ENCODE measurements around the gene ANXA8.

Gene ANXA8

DNA sequence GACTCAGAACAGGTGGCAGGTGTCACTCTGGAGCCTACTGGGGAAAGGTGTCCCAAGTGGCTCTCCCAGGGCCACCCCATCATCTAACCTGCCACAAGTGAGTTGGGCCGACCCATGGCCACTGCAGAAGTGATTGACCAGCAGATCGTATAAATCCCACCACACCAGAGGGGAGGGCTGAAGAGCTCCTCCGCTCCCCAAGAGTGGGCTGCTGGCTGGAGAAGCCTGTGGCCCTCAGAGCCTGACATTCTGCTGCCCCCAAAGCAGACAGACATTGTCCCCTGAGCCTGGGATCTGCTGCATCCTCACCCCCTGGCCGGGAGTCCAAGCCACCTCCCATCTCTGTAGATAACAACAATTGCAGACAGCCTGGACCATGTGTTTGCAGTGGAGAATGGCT, 36.7 kb downstream of the ANXA8 start:
- TF ChIP-seq CTCF (IDR thresholded peaks at IDR 0.05): no peak
- H3K27me3 Mint-ChIP-seq (ENCODE audit: low read depth, poor library complexity): peaks cover 2% of the 10 kb centered on the region
- H3K9me3 Mint-ChIP-seq: peaks cover 16% of the 10 kb centered on the region
- no peak overlapping the region for H3K4me3 Mint-ChIP-seq
- H3K4me1 Mint-ChIP-seq: peaks cover 17% of the 10 kb centered on the region
- no peak overlapping the region for H3K27ac Mint-ChIP-seq
- DNase-seq: no peak
- no peaks in the 10 kb centered on the region for H3K36me3 Mint-ChIP-seq (ENCODE audit: low read depth)

- peaks cover 16% of the 10 kb centered on the region for H3K4me1 Mint-ChIP-seq
- H3K36me3 Mint-ChIP-seq (ENCODE audit: low read depth): no peaks in the 10 kb centered on the region
These were observed 38.2 kb downstream of the ANXA8 start for GRCh38 chr10:47445720-47446119.

DNA sequence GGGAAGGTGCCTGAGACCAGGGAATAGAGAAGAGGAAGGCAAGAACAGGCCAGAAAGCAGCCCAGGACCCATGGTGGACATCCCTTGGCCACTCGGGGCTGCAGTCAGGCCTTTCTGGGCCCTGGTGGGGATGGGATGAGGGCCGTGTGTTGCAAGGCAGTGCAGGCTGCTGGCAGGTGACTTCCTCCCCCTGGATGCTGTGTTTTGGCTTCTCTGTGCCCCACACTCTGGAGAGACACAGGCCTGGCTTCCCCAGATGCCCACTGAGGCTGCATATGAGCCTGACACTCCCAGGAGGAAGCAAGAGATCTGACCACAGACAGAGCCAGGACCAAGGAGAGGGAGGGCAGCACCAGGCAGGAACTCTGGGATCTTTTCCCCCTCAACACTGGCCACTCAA, 39.9 kb downstream of the ANXA8 start:
- H3K4me1 Mint-ChIP-seq: peaks cover 15% of the 10 kb centered on the region
- DNase-seq: no peak
- no peak for TF ChIP-seq CTCF (IDR thresholded peaks at IDR 0.05)
- H3K27me3 Mint-ChIP-seq (ENCODE audit: low read depth, poor library complexity): peaks cover 2% of the 10 kb centered on the region
- no peak overlapping the region for H3K4me3 Mint-ChIP-seq
- H3K27ac Mint-ChIP-seq: no peak overlapping the region
- peaks cover 16% of the 10 kb centered on the region for H3K9me3 Mint-ChIP-seq
- H3K36me3 Mint-ChIP-seq (ENCODE audit: low read depth): no peaks in the 10 kb centered on the region

More at GRCh38 chr10:47445720-47446119, 38.2 kb downstream of the ANXA8 start:
- Mint-ChIP-seq H3K27me3 (ENCODE audit: low read depth, poor library complexity) (peaks cover 2% of the 10 kb centered on the region), H3K4me3 (no peak overlapping the region), H3K27ac (no peak overlapping the region), H3K9me3 (peaks cover 16% of the 10 kb centered on the region)
- no peak for TF ChIP-seq CTCF (IDR thresholded peaks at IDR 0.05)
- no peak for DNase-seq

GRCh38 chr10:47443145-47443544, 40.8 kb downstream of the ANXA8 start:
- Mint-ChIP-seq H3K36me3 (ENCODE audit: low read depth) (no peaks in the 10 kb centered on the region), H3K9me3 (peaks cover 23% of the 10 kb centered on the region), H3K27me3 (ENCODE audit: low read depth, poor library complexity) (no peaks in the 10 kb centered on the region), H3K27ac (no peak overlapping the region), H3K4me3 (no peak overlapping the region), H3K4me1 (peaks cover 6% of the 10 kb centered on the region)
- no peak for DNase-seq
- TF ChIP-seq CTCF (IDR thresholded peaks at IDR 0.05): no peak

- Mint-ChIP-seq H3K4me3 (no peak overlapping the region), H3K27me3 (ENCODE audit: low read depth, poor library complexity) (no peaks in the 10 kb centered on the region)
- no peak for DNase-seq
These were observed 41.6 kb downstream of the ANXA8 start for GRCh38 chr10:47442351-47442750.

More at GRCh38 chr10:47442351-47442750, 41.6 kb downstream of the ANXA8 start:
- peaks cover 27% of the 10 kb centered on the region for H3K9me3 Mint-ChIP-seq
- H3K36me3 Mint-ChIP-seq (ENCODE audit: low read depth): no peaks in the 10 kb centered on the region
- TF ChIP-seq CTCF (IDR thresholded peaks at IDR 0.05): no peak
- H3K4me1 Mint-ChIP-seq: no peaks in the 10 kb centered on the region
- H3K27ac Mint-ChIP-seq: no peak overlapping the region

Measured in nephron progenitor cell (in vitro differentiated cells).